Measurements from ENCODE around the gene NIPA2. TPM values are rescaled to one million over a fixed set of nuclear protein-coding genes. Genes with fewer than 3 reads are reported as not detected.

NIPA2 gene
- total RNA-seq, 2 experiments from 2014 or later = 53.9 to 72.2 TPM

- peaks cover 8% of the 10 kb centered on the region for H3K36me3 Mint-ChIP-seq
- ATAC-seq = no peak
- peaks cover under 1% of the 10 kb centered on the region for H3K4me1 Mint-ChIP-seq
- no peaks in the 10 kb centered on the region for H3K27me3 Mint-ChIP-seq
- H3K27ac Mint-ChIP-seq = no peak overlapping the region
- H3K9me3 Mint-ChIP-seq (ENCODE audit: low read depth) = no peaks in the 10 kb centered on the region
- no peak overlapping the region for H3K4me3 Mint-ChIP-seq
- no peak for DNase-seq
- CTCF ChIA-PET = no interaction called here
Measured at GRCh38 chr15:22903961-22904534, 65.6 kb downstream of the NIPA2 start.

GRCh38 chr15:22904736-22905135 is 66.3 kb downstream of the NIPA2 start:
- H3K27ac Mint-ChIP-seq = no peak overlapping the region
- H3K9me3 Mint-ChIP-seq (ENCODE audit: low read depth) = no peaks in the 10 kb centered on the region
- ATAC-seq (no peak), DNase-seq (no peak)
- peaks cover 5% of the 10 kb centered on the region for H3K36me3 Mint-ChIP-seq
- H3K27me3 Mint-ChIP-seq = no peaks in the 10 kb centered on the region
- H3K4me1 Mint-ChIP-seq = no peaks in the 10 kb centered on the region
- H3K4me3 Mint-ChIP-seq = no peak overlapping the region
- CTCF ChIA-PET = no interaction called here

- Mint-ChIP-seq H3K9me3 (ENCODE audit: low read depth) (no peaks in the 10 kb centered on the region), H3K4me3 (no peak overlapping the region), H3K27me3 (no peaks in the 10 kb centered on the region), H3K36me3 (peaks cover 5% of the 10 kb centered on the region), H3K27ac (no peak overlapping the region), H3K4me1 (no peaks in the 10 kb centered on the region)
- DNase-seq (no peak), ATAC-seq (no peak)
- CTCF ChIA-PET = no interaction called here
Measured at GRCh38 chr15:22907161-22907950, 68.9 kb downstream of the NIPA2 start.

- no peak for DNase-seq
- Mint-ChIP-seq H3K27me3 (no peaks in the 10 kb centered on the region), H3K27ac (no peak overlapping the region), H3K4me1 (no peaks in the 10 kb centered on the region), H3K9me3 (ENCODE audit: low read depth) (no peaks in the 10 kb centered on the region), H3K4me3 (no peak overlapping the region), H3K36me3 (peaks cover 5% of the 10 kb centered on the region)
- CTCF ChIA-PET = no interaction called here
- no peak for ATAC-seq
Measured at GRCh38 chr15:22908830-22909229, 70.4 kb downstream of the NIPA2 start.

- CTCF ChIA-PET = no interaction called here
- Mint-ChIP-seq H3K27me3 (no peaks in the 10 kb centered on the region), H3K9me3 (ENCODE audit: low read depth) (no peaks in the 10 kb centered on the region), H3K4me3 (no peak overlapping the region), H3K27ac (no peak overlapping the region), H3K4me1 (no peaks in the 10 kb centered on the region), H3K36me3 (peaks cover 5% of the 10 kb centered on the region)
- no peak for DNase-seq
- ATAC-seq = no peak
Measured at GRCh38 chr15:22911306-22911705, 72.8 kb downstream of the NIPA2 start.

- Mint-ChIP-seq H3K36me3 (peaks cover 5% of the 10 kb centered on the region), H3K27me3 (no peaks in the 10 kb centered on the region), H3K4me1 (no peaks in the 10 kb centered on the region), H3K9me3 (ENCODE audit: low read depth) (no peaks in the 10 kb centered on the region), H3K4me3 (no peak overlapping the region), H3K27ac (no peak overlapping the region)
- ATAC-seq (no peak), DNase-seq (no peak)
- CTCF ChIA-PET = no interaction called here
Measured at GRCh38 chr15:22912256-22912655, 73.8 kb downstream of the NIPA2 start.

GRCh38 chr15:22913646-22914380 is 75.3 kb downstream of the NIPA2 start:
- CTCF ChIA-PET = no interaction called here

GRCh38 chr15:22915866-22916515 is 77.5 kb downstream of the NIPA2 start:
- CTCF ChIA-PET = no interaction called here
- no peak for DNase-seq
- no peak overlapping the region for H3K4me3 Mint-ChIP-seq
- no peaks in the 10 kb centered on the region for H3K36me3 Mint-ChIP-seq
- no peak for ATAC-seq
- H3K9me3 Mint-ChIP-seq (ENCODE audit: low read depth) = no peaks in the 10 kb centered on the region
- H3K27ac Mint-ChIP-seq = no peak overlapping the region
- H3K27me3 Mint-ChIP-seq = no peaks in the 10 kb centered on the region
- H3K4me1 Mint-ChIP-seq = no peaks in the 10 kb centered on the region

More at GRCh38 chr15:22913646-22914380, 75.3 kb downstream of the NIPA2 start:
- ATAC-seq = no peak
- DNase-seq = no peak
- Mint-ChIP-seq H3K4me3 (no peak overlapping the region), H3K4me1 (no peaks in the 10 kb centered on the region), H3K9me3 (ENCODE audit: low read depth) (no peaks in the 10 kb centered on the region), H3K27ac (no peak overlapping the region), H3K36me3 (no peaks in the 10 kb centered on the region), H3K27me3 (no peaks in the 10 kb centered on the region)

- no peak for ATAC-seq
- CTCF ChIA-PET = no interaction called here
- no peak for DNase-seq
- H3K9me3 Mint-ChIP-seq (ENCODE audit: low read depth) = no peaks in the 10 kb centered on the region
- no peaks in the 10 kb centered on the region for H3K36me3 Mint-ChIP-seq
- H3K27ac Mint-ChIP-seq = no peak overlapping the region
- no peaks in the 10 kb centered on the region for H3K27me3 Mint-ChIP-seq
- H3K4me3 Mint-ChIP-seq = no peak overlapping the region
- no peaks in the 10 kb centered on the region for H3K4me1 Mint-ChIP-seq
Measured at GRCh38 chr15:22916606-22917350, 78.3 kb downstream of the NIPA2 start.

GRCh38 chr15:22917556-22917955 is 79.1 kb downstream of the NIPA2 start:
- H3K36me3 Mint-ChIP-seq = no peaks in the 10 kb centered on the region
- DNase-seq (no peak), ATAC-seq (no peak)
- H3K27me3 Mint-ChIP-seq = no peaks in the 10 kb centered on the region
- H3K9me3 Mint-ChIP-seq (ENCODE audit: low read depth) = no peaks in the 10 kb centered on the region
- no peak overlapping the region for H3K27ac Mint-ChIP-seq
- CTCF ChIA-PET = no interaction called here
- no peak overlapping the region for H3K4me3 Mint-ChIP-seq
- H3K4me1 Mint-ChIP-seq = no peaks in the 10 kb centered on the region

Other genes starting within 250 kb of the NIPA2 start
- 10 to 100 TPM; 20.5 to 26.7 TPM for gene NIPA1, start 52.0 kb upstream of the NIPA2 start, total RNA-seq
- gene CYFIP1, start 141.7 kb downstream of the NIPA2 start, total RNA-seq = 10 to 100 TPM; 12.3 to 21.2 TPM
- gene TUBGCP5, start 200.9 kb downstream of the NIPA2 start, total RNA-seq = 10 to 100 TPM; 18.6 to 20.5 TPM

Data from activated CD8-positive, alpha-beta memory T cell treated with anti-CD3 and anti-CD28 coated beads, Interleukin-2, amount 10 ng/mL, durations not matched to agents 7 days and 5 days (primary cell).